Measurements from ENCODE around the gene ESPN. TPM values are rescaled to one million over a fixed set of nuclear protein-coding genes. Genes with fewer than 3 reads are reported as not detected.

ESPN gene
- total and polyA plus RNA-seq, 12 donors: 0.12 to 0.51 (median 0.25) TPM; not detected in 5

- H3K36me3 ChIP-seq: peaks cover 0 to 98% (median 35%) of the 10 kb centered on the region in 9 donors
- ATAC-seq (no peak), DNase-seq (no peak)
- intact Hi-C loops (cut with DNase I): no loop called here
- no peak for TF ChIP-seq CTCF (IDR thresholded peaks at IDR 0.05)
- H3K4me1 ChIP-seq: peaks cover 0 to 3% (median 0%) of the 10 kb centered on the region in 9 donors
- H3K27me3 ChIP-seq: peaks cover 0 to 5% (median 0%) of the 10 kb centered on the region in 7 donors
- WGBS, 2 donors: 59 to 74% methylated on average over 67 of the region's 67 CpGs
- H3K4me3 ChIP-seq: no peak overlapping the region
- no peaks in the 10 kb centered on the region for H3K9me3 ChIP-seq
- no peak overlapping the region for H3K27ac ChIP-seq
Observed at GRCh38 chr1:6471086-6471969, 46.8 kb downstream of the ESPN start.

DNA sequence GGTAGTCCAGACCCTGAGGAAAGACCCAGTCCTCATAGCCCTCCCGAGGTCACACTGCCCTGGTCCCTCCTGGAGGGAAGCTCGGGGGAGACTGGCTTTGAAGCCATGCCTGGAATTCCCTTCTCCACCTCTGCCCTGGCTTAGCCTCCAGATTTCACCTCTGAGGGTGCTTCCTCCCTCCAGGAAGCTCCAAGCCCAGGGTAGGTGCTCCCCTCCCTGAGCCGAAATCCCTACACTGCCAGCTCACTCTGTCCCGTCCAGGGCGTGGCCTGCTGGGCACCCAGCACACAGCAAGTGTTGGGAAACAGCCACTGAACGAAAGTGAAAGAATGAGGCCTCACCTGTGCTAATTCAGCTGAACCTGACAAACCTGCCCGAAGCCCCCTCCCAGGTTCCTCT, 47.4 kb downstream of the ESPN start:
- DNase-seq (no peak), ATAC-seq (no peak)
- Histone ChIP-seq H3K9me3 (no peaks in the 10 kb centered on the region), H3K27me3 (no peaks in the 10 kb centered on the region), H3K4me1 (peaks cover 0 to 3% (median 0%) of the 10 kb centered on the region in 9 donors), H3K36me3 (peaks cover 0 to 99% (median 35%) of the 10 kb centered on the region in 9 donors), H3K27ac (no peak overlapping the region), H3K4me3 (no peak overlapping the region)
- WGBS, 2 donors: 87 to 94% methylated on average over 7 of the region's 7 CpGs
- no peak for TF ChIP-seq CTCF (IDR thresholded peaks at IDR 0.05)
- intact Hi-C loops (cut with DNase I): no loop called here

GRCh38 chr1:6472391-6472790, 47.8 kb downstream of the ESPN start:
- no peak for DNase-seq
- Histone ChIP-seq H3K27ac (no peak overlapping the region), H3K27me3 (no peaks in the 10 kb centered on the region), H3K4me3 (no peak overlapping the region), H3K36me3 (peaks cover 0 to 99% (median 35%) of the 10 kb centered on the region in 9 donors), H3K9me3 (no peaks in the 10 kb centered on the region), H3K4me1 (peaks cover 0 to 3% (median 0%) of the 10 kb centered on the region in 9 donors)
- no peak for ATAC-seq
- intact Hi-C loops (cut with DNase I): no loop called here
- peak in 1 of 9 donors; percentile 18 for TF ChIP-seq CTCF (IDR thresholded peaks at IDR 0.05)
- 86 to 89% methylated on average over 10 of the region's 10 CpGs for WGBS, 2 donors

- intact Hi-C loops (cut with DNase I): no loop called here
- no peak for ATAC-seq
- WGBS, 2 donors: 95% methylated on average over 18 of the region's 18 CpGs
Observed at GRCh38 chr1:6473156-6473555, 48.6 kb downstream of the ESPN start.

More at GRCh38 chr1:6473156-6473555, 48.6 kb downstream of the ESPN start:
- no peak for DNase-seq
- no peaks in the 10 kb centered on the region for H3K27me3 ChIP-seq
- no peak overlapping the region for H3K27ac ChIP-seq
- peaks cover 0 to 95% (median 35%) of the 10 kb centered on the region in 9 donors for H3K36me3 ChIP-seq
- H3K9me3 ChIP-seq: no peaks in the 10 kb centered on the region
- TF ChIP-seq CTCF (IDR thresholded peaks at IDR 0.05): no peak
- H3K4me3 ChIP-seq: no peak overlapping the region
- peaks cover 0 to 3% (median 0%) of the 10 kb centered on the region in 9 donors for H3K4me1 ChIP-seq
